ENCODE results near the gene ALG1.

DNA sequence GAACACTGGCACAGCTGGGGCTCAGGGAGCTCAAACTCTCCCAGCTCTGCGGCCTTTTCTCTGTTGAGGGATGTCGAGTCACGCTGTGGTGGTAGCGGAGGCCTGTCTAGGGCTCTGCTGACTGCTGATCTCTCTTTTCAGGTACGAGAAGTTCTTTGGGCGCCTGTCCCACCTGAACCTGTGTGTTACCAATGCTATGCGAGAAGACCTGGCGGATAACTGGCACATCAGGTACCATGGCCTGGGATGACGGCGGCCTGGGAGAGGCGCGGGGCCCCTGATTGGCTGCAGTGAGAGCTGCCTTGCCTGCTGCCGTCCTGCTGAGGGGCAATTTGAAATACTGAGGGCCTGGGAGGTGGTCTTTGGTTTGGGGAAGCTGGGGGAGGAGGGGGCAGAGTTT is 5.7 kb downstream of the ALG1 start:
- no peak for TF ChIP-seq POLR2AphosphoS5 (IDR thresholded peaks at IDR 0.05; ENCODE audit: low read depth, low read length)
- no peak for TF ChIP-seq CHD4 (IDR thresholded peaks at IDR 0.05; ENCODE audit: borderline replicate concordance, low read length)
- TF ChIP-seq ZNF746 (CRISPR knock-in tag; IDR thresholded peaks at IDR 0.05): no peak
- TF ChIP-seq KLF9 (CRISPR knock-in tag; IDR thresholded peaks at IDR 0.05; ENCODE audit: low read depth): no peak
- TF ChIP-seq ZNF776 (CRISPR knock-in tag; IDR thresholded peaks at IDR 0.05): no peak
- TF ChIP-seq IRF2 (CRISPR knock-in tag; IDR thresholded peaks at IDR 0.05): no peak
- TF ChIP-seq ZIK1 (CRISPR knock-in tag; IDR thresholded peaks at IDR 0.05; ENCODE audit: borderline replicate concordance, low read depth): no peak
- TF ChIP-seq, protein P1, sequence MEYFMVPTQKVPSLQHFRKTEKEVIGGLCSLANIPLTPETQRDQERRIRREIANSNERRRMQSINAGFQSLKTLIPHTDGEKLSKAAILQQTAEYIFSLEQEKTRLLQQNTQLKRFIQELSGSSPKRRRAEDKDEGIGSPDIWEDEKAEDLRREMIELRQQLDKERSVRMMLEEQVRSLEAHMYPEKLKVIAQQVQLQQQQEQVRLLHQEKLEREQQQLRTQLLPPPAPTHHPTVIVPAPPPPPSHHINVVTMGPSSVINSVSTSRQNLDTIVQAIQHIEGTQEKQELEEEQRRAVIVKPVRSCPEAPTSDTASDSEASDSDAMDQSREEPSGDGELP (IDR thresholded peaks at IDR 0.05; ENCODE audit: borderline replicate concordance, low read depth): no peak
